ENCODE data around the gene UTP20.

UTP20 gene

DNA sequence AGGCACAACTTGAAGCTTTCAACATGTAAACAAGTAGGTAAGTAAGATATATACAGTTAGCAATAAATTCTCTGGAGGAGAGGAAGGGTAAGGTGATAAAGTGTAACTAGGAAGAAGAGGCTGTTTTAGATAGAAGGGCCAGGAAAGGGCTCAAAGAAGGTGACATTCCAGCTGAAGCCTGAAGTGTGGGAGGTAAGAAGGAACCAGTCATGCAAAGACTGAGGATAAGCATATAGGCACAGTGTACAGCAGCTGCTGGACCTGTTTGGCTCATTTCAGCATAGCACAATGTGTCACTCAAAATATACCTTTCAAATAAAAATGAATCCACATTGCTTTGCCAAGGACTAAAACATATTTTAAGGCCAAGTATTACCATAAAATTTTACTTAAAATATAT lies 156.2 kb downstream of the UTP20 start:
- DNase-seq (ENCODE audit: low spot score), result no peak

Small RNA genes lying within 50 kb of the gene (small RNA-seq; reads per million reads assigned to genes)
- gene RNU6-1068P (0 reads per million in 2 experiments), gene RPS27P23 (0 reads per million in 2 experiments)
